SW480 (cell line): Measurements from ENCODE around the gene CTDSP1.
A peak's percentile ranks its signal among the peaks of the same experiment; 100 is the strongest.

Source experiments
- DNase-seq: peaks from one replicate; pipeline ENCODE4 v3.0.0-alpha.2; 2016; ENCODE audit warnings: low spot score

The CTDSP1 gene

GRCh38 chr2:218399391-218400166 is at the start of gene CTDSP1:
Gene CTDSP1, plus strand, starts transcription at chr2:218399868. Its CDS starts 223 bp downstream, at chr2:218400091.
- peak; percentile 93 for DNase-seq

DNA sequence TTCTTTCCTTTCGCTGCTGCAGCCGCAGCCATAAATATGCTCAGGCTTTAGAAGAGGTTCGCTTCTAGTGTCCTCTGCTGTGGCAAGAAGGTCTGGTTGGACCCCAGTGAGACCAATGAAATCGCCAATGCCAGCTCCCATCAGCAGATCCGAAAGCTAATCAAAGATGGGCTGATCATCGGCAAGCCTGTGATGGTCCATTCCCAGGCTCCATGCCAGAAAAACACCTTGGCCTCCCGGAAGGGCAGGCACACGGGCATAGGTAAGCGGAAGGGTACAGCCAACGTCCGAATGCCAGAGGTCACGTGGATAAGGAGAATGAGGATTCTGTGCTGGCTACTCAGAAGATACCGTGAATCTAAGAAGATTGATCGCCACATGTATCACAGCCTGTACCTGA is 45.6 kb upstream of the CTDSP1 start:
- DNase-seq: no peak

GRCh38 chr2:218354850-218355443 is 44.7 kb upstream of the CTDSP1 start:
- DNase-seq: peak; percentile 73

DNA sequence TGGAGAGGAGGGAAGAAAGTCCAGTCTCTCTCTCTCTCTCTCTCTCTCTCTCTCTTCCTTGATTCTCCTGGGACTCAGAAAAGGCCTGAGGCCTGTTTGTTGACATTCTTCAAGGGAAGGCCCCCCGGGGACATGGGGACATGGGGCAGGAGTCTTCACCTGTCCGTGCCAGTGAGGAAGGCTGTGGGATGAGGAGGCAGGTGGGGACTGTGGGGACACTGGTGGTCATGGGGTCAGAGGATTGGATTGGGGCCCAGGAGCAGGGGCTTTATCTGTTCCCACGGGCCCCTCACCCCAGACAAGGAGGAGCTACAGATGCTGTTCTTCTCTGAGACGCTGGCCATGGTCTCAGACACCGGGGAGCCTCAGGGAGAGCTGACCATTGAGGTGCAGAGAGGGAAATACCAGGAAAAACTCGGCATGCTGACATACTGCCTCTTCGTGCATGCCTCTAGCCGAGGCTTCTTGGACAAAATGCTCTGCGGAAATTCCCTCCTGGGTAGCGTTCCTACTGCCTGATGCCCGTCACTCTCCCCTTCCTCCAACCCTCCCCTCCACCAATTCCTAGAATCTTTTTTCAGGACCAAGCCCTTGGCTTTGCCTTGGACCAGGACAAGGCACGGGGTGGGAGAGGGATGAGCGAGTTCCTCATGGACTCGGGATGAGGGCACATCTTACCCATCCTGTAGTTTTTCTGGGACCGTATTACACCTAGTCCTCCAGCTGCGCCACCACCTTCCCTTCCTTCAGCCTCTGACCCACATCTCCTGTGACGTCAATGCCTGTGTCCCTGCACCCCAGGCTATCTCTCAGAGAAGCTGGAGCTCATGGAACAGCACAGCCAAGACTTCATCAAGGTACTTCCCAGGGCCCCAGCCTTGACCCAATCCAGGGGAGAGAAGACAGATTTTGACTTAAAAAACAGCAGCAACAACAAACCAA is 42.2 kb upstream of the CTDSP1 start:
- no peak for DNase-seq

DNA sequence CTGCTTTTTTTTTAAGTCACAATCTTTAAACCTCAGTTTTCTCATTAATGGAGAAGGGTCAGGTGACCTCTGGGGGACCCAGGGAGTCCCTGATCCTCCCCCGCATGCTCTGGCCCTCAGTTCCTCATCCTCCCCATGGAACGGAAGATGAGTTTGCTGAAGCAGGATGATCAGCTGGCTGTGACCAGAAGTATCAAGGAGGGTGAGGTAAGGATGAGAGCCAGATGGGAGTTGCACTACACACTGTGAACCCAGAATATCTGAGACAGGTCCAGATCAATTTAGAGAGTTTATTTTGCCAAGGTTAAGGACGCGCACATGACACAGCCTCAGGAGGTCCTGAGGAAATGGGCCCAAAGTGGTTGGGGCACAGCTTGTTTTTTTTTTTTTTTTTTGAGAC is 39.2 kb upstream of the CTDSP1 start:
- DNase-seq: no peak

GRCh38 chr2:218362606-218363005 is 37.1 kb upstream of the CTDSP1 start:
- no peak for DNase-seq

DNA sequence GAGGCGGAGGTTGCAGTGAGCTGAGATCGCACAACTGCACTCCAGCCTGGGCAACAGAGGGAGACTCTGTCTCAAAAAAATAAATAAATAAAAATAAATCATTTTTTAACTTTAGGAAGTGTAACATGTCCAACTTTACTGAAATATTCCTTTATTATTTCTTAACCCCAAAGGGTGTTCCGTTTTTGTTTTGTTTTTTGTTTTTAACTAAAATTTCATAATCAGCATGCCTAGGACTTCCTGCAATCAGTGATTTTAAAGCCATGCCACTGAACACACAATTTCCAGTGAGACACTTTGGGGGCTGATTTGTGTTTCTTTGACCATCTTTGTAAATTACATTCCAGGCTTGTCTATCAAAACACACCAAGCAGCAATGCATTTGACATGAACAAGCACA is 35.9 kb upstream of the CTDSP1 start:
- no peak for DNase-seq

DNA sequence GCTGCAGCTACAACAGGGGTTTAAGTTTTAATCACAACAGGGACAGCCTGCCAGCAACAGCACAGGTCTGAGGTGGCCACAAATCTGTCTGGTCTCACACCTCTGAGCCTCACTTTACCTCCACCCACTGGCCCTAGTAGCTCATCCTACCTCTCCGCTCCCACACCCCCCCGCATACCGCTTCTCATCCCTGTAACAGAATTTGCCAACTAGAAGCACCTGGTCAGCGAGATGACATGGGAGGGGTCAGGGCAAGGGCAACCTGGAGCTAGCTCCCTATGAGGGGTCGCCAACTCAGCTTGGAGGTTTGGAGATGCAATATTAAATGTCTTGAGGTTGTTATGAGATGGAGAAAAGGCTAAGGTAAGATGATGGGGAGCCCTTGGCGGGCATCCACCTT is 35.5 kb upstream of the CTDSP1 start:
- no peak for DNase-seq

GRCh38 chr2:218366621-218367414 is 32.9 kb upstream of the CTDSP1 start:
- no peak for DNase-seq

GRCh38 chr2:218367415-218368149 is 32.1 kb upstream of the CTDSP1 start:
- peak; percentile 77 for DNase-seq

GRCh38 chr2:218368150-218368528 is 31.5 kb upstream of the CTDSP1 start:
- no peak for DNase-seq

GRCh38 chr2:218368621-218369153 is 31.0 kb upstream of the CTDSP1 start:
- no peak for DNase-seq

GRCh38 chr2:218369330-218369729 is 30.3 kb upstream of the CTDSP1 start:
- DNase-seq: no peak

GRCh38 chr2:218370410-218371063 is 29.1 kb upstream of the CTDSP1 start:
- DNase-seq: no peak

GRCh38 chr2:218371983-218372350 is 27.7 kb upstream of the CTDSP1 start:
- no peak for DNase-seq

GRCh38 chr2:218374795-218375194 is 24.9 kb upstream of the CTDSP1 start:
- no peak for DNase-seq

DNA sequence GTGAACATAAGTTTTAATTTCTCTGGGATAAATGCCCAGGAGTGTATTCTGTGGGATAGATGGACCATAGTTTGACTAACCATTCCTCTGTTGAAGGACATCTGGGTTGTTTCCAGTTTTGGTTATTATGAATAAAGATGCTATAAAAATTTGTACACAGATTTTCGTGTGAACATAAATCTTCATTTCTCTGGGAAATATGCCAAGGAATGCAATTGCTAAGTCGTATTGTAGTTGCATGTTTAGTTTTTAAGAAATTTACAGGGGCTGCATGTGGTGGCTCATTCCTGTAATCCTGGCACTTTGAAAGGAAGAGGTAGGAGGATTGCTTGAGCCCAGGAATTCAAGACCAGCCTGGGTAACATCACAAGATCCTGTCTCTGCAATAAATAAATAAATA is 24.5 kb upstream of the CTDSP1 start:
- no peak for DNase-seq

- DNase-seq: no peak
Observed at GRCh38 chr2:218378053-218378452, 21.6 kb upstream of the CTDSP1 start.

- no peak for DNase-seq
Observed at GRCh38 chr2:218381916-218382366, 17.7 kb upstream of the CTDSP1 start, which contains the start of gene SLC11A1. Gene SLC11A1, plus strand, starts transcription at chr2:218382273. Its CDS starts 96 bp downstream, at chr2:218382369.

GRCh38 chr2:218382785-218383184 is 16.9 kb upstream of the CTDSP1 start:
- DNase-seq: no peak
